Thoracic aorta (tissue), 2 donors: ENCODE measurements around the gene CDH8. TPM values are rescaled to one million over a fixed set of nuclear protein-coding genes. Genes with fewer than 3 reads are reported as not detected.
"Not testable (repeated sequence)": the region's sequence is repeated elsewhere in the genome, so short reads cannot be mapped to it uniquely, and the experiment has no call there.

ENCODE experiments used
- ATAC-seq: fragments of 150-250 bp; one replicate; pipeline ENCODE4 v1.8.0; 2017; ENCODE audit warnings: low read depth; ENCODE audit not compliant: insufficient number of reproducible peaks, low FRiP score
- DNase-seq: peaks from one replicate; pipeline ENCODE4 v3.0.0-alpha.2; 2020; ENCODE audit warnings: low spot score
- H3K27ac ChIP-seq, 2 donors: fragments of 200-600 bp; sonication (generic); 1 replicate in 1 of 2; 2 replicates in 1 of 2; pipeline ENCODE4 v1.5.1; 2016; ENCODE audit warnings: mild to moderate bottlenecking in 2 of 2, moderate library complexity in 2 of 2
- H3K27me3 ChIP-seq: fragments of 200-600 bp; sonication (generic); replicated peaks from 2 replicates; pipeline ENCODE4 v1.6.0; 2016; ENCODE audit warnings: mild to moderate bottlenecking; ENCODE audit not compliant: insufficient read depth
- H3K36me3 ChIP-seq: fragments of 200-600 bp; sonication (generic); one replicate; pipeline ENCODE4 v1.5.1; 2016
- H3K4me1 ChIP-seq, 2 donors: fragments of 200-600 bp; sonication (generic); 1 replicate in 1 of 2; 2 replicates in 1 of 2; pipeline versions ENCODE4 v1.5.1 to v1.6.0; 2016; ENCODE audit warnings: low read depth in 2 of 2, mild to moderate bottlenecking in 1 of 2; ENCODE audit not compliant: control insufficient read depth in 1 of 2
- H3K4me3 ChIP-seq: fragments of 200-600 bp; sonication (generic); 2 replicates; pipeline ENCODE4 v1.5.1; 2016; ENCODE audit warnings: mild to moderate bottlenecking
- H3K9me3 ChIP-seq: fragments of 200-600 bp; sonication (generic); 2 replicates; pipeline ENCODE4 v1.5.1; 2016
- CTCF ChIP-seq: fragments of 200-600 bp; sonication (generic); IDR thresholded peaks from one replicate; pipeline ENCODE4 v1.5.1; 2019; ENCODE audit warnings: antibody characterized with exemption
- total RNA-seq, 2 donors: library from RNA; depleted of rRNA; stranded (reverse); fragments of >200 nt; gene quantifications; one replicate each; pipeline versions ENCODE4 v1.1.0 to v1.2.3, GENCODE V29; 2016

The CDH8 gene
- total RNA-seq, 2 donors from 2014 or later: 5.4 to 7.0 TPM

DNA sequence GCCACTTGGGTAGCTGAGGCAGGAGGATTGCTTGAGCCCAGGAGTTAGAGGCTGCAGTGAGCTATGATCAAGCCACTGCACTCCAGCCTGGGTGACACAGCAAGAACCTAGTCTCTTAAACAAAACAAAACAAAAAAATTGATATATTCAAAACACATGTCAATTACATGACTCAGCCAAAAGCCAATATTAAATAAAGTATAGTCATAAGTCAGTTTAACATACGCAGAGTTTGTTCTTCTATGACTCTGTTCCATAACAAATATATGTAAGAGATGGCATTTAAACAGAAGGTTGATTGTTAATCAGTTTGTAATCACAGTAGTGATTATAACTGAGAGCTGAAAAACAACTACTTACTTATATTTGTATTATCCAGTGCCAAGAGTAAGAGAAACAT is 106.5 kb downstream of the CDH8 start:
- no peaks in the 10 kb centered on the region for H3K9me3 ChIP-seq
- no peaks in the 10 kb centered on the region for H3K27me3 ChIP-seq
- no peak for ATAC-seq
- no peak overlapping the region for H3K4me3 ChIP-seq
- DNase-seq: no peak
- TF ChIP-seq CTCF: no peak
- no peak overlapping the region for H3K27ac ChIP-seq
- H3K36me3 ChIP-seq: no peaks in the 10 kb centered on the region
- no peaks in the 10 kb centered on the region for H3K4me1 ChIP-seq

DNA sequence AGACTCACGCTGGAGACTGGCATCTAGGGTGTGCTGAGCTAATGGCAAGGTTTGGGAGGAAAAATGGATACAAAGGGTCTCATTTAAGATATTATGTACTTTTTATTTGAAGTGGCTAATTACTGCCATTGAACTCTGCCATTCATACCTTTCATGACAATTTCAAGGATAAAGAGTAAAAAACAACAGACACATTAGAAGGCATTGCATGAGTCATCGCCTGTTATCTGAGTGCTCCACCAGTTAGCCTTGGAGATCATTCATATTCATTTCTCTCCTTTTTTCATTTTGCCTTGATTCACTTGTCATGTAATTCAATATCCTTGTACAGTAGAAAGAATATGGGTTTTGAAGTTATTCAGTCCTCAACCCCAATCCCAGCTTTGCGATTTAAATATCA is 109.5 kb downstream of the CDH8 start:
- no peak for ATAC-seq
- Histone ChIP-seq H3K9me3 (no peaks in the 10 kb centered on the region), H3K4me1 (no peaks in the 10 kb centered on the region), H3K27ac (no peak overlapping the region), H3K36me3 (no peaks in the 10 kb centered on the region), H3K4me3 (no peak overlapping the region), H3K27me3 (no peaks in the 10 kb centered on the region)
- TF ChIP-seq CTCF: no peak
- DNase-seq: no peak

GRCh38 chr16:61923629-61924028 is 112.6 kb downstream of the CDH8 start:
- no peak for DNase-seq

DNA sequence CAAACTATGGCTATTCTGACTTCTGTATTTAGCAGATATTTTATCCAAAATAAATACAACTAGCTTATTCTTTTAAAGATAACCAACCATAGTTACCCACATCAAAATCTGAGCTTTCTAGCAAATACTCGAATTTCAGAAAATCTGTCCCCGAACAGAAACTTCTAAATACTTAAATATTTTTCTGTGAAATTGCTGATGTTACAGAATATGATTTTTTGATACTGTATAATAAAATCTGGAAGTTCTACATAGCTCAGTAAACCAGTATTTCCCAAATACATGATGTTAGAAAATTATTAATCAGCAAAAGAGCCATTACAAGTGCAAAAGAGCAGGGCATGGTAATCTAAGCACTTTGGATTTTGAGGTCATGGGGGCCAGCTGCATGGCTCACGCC is 114.9 kb downstream of the CDH8 start:
- Histone ChIP-seq H3K4me1 (no peaks in the 10 kb centered on the region), H3K36me3 (no peaks in the 10 kb centered on the region), H3K4me3 (no peak overlapping the region), H3K27ac (no peak overlapping the region), H3K9me3 (no peaks in the 10 kb centered on the region), H3K27me3 (no peaks in the 10 kb centered on the region)
- DNase-seq (no peak), ATAC-seq (no peak)
- no peak for TF ChIP-seq CTCF

More at GRCh38 chr16:61923629-61924028, 112.6 kb downstream of the CDH8 start:
- H3K4me1 ChIP-seq: no peaks in the 10 kb centered on the region
- H3K9me3 ChIP-seq: no peaks in the 10 kb centered on the region
- no peaks in the 10 kb centered on the region for H3K36me3 ChIP-seq
- TF ChIP-seq CTCF: no peak
- no peaks in the 10 kb centered on the region for H3K27me3 ChIP-seq
- H3K27ac ChIP-seq: no peak overlapping the region
- no peak overlapping the region for H3K4me3 ChIP-seq
- ATAC-seq: no peak

DNA sequence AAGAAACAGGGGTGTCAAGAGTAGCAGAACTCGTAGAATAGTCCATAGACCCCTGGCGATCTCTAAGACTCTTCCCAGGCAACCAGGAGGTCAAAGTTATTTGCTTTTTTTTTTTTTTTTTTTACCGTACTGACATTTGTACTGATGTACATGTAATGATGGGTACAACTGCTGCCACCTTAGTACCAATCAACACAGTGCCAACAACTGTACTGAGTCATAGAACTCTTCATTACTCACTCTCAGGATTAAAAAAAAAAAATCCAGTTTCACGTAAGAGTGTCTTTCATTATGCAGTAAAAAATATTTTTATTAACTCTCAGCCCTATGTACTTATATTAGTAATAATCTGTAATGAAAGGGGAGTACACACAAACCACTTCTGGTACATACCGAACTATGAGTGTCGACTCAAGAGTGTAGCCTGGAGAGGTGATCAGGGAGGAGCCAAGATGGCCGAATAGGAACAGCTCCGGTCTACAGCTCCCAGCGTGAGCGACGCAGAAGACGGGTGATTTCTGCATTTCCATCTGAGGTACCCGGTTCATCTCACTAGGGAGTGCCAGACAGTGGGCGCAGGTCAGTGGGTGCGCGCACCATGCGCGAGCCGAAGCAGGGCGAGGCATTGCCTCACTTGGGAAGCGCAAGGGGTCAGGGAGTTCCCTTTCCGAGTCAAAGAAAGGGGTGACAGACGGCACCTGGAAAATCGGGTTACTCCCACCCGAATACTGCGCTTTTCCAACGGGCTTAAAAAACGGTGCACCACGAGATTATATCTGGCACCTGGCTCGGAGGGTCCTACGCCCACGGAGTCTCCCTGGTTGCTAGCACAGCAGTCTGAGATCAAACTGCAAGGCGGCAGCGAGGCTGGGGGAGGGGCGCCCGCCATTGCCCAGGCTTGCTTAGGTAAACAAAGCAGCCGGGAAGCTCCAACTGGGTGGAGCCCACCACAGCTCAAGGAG is 118.1 kb downstream of the CDH8 start:
- H3K4me3 ChIP-seq, H3K4me1 ChIP-seq, H3K27ac ChIP-seq, H3K27me3 ChIP-seq, DNase-seq, H3K36me3 ChIP-seq, H3K9me3 ChIP-seq, ATAC-seq: not testable (repeated sequence)
